HL-60/S4 treated with retinoic acid at 250 ng/mL for 4 days and 3 days (cell line): ENCODE results near the gene CRIM1.

ENCODE experiments used
- in situ Hi-C: fragments of 300-500 bp; cut with MboI; formaldehyde crosslinking; loops from 2 replicates; pipeline ENCODE4 v1.7.0; 2022; ENCODE audit warnings: low sequenced_read_pairs

The CRIM1 gene

GRCh38 chr2:36351736-36352349 is 3.7 kb upstream of the CRIM1 start:
- in situ Hi-C loops = loop anchor here (25.0 kb wide), 1 partner anchor 310 kb away; no protein-coding TSS in a partner anchor

- in situ Hi-C loops = loop anchor here (25.0 kb wide), 1 partner anchor 310 kb away; no protein-coding TSS in a partner anchor
Measured at GRCh38 chr2:36352701-36353100, 2.9 kb upstream of the CRIM1 start.

GRCh38 chr2:36354811-36355150 is 797 bp upstream of the CRIM1 start:
- in situ Hi-C loops = loop anchor here (25.0 kb wide), 1 partner anchor 308 kb away; no protein-coding TSS in a partner anchor

GRCh38 chr2:36355890-36356297 is 316 bp downstream of the CRIM1 start:
- in situ Hi-C loops = loop anchor here (25.0 kb wide), 1 partner anchor 306 kb away; no protein-coding TSS in a partner anchor

GRCh38 chr2:36356298-36356989 is 866 bp downstream of the CRIM1 start:
- in situ Hi-C loops = loop anchor here (25.0 kb wide), 1 partner anchor 306 kb away; no protein-coding TSS in a partner anchor

- in situ Hi-C loops = loop anchor here (25.0 kb wide), 1 partner anchor 305 kb away; no protein-coding TSS in a partner anchor
Measured at GRCh38 chr2:36356990-36357846, 1.6 kb downstream of the CRIM1 start.

- in situ Hi-C loops = loop anchor here (25.0 kb wide), 1 partner anchor 304 kb away; no protein-coding TSS in a partner anchor
Measured at GRCh38 chr2:36357847-36358659, 2.5 kb downstream of the CRIM1 start.

GRCh38 chr2:36359067-36359466 is 3.5 kb downstream of the CRIM1 start:
- in situ Hi-C loops = loop anchor here (25.0 kb wide), 1 partner anchor 303 kb away; no protein-coding TSS in a partner anchor

- in situ Hi-C loops = loop anchor here (25.0 kb wide), 1 partner anchor 302 kb away; no protein-coding TSS in a partner anchor
Measured at GRCh38 chr2:36360063-36360462, 4.5 kb downstream of the CRIM1 start.

GRCh38 chr2:36360834-36361233 is 5.3 kb downstream of the CRIM1 start:
- in situ Hi-C loops = loop anchor here (25.0 kb wide), 1 partner anchor 301 kb away; no protein-coding TSS in a partner anchor

GRCh38 chr2:36361396-36361795 is 5.8 kb downstream of the CRIM1 start:
- in situ Hi-C loops = loop anchor here (25.0 kb wide), 1 partner anchor 301 kb away; no protein-coding TSS in a partner anchor

GRCh38 chr2:36362291-36362690 is 6.7 kb downstream of the CRIM1 start:
- in situ Hi-C loops = loop anchor here (25.0 kb wide), 1 partner anchor 300 kb away; no protein-coding TSS in a partner anchor

GRCh38 chr2:36363085-36363484 is 7.5 kb downstream of the CRIM1 start:
- in situ Hi-C loops = loop anchor here (25.0 kb wide), 1 partner anchor 299 kb away; no protein-coding TSS in a partner anchor

GRCh38 chr2:36366491-36367120 is 11.0 kb downstream of the CRIM1 start:
- in situ Hi-C loops = loop anchor here (25.0 kb wide), 1 partner anchor 296 kb away; no protein-coding TSS in a partner anchor

GRCh38 chr2:36367486-36367885 is 11.9 kb downstream of the CRIM1 start:
- in situ Hi-C loops = loop anchor here (25.0 kb wide), 1 partner anchor 295 kb away; no protein-coding TSS in a partner anchor

GRCh38 chr2:36367895-36368353 is 12.3 kb downstream of the CRIM1 start:
- in situ Hi-C loops = loop anchor here (25.0 kb wide), 1 partner anchor 294 kb away; no protein-coding TSS in a partner anchor

- in situ Hi-C loops = loop anchor here (25.0 kb wide), 1 partner anchor 294 kb away; no protein-coding TSS in a partner anchor
Measured at GRCh38 chr2:36368438-36368837, 12.9 kb downstream of the CRIM1 start.

- in situ Hi-C loops = loop anchor here (25.0 kb wide), 1 partner anchor 293 kb away; no protein-coding TSS in a partner anchor
Measured at GRCh38 chr2:36369163-36369562, 13.6 kb downstream of the CRIM1 start.

GRCh38 chr2:36369716-36370115 is 14.1 kb downstream of the CRIM1 start:
- in situ Hi-C loops = loop anchor here (25.0 kb wide), 1 partner anchor 293 kb away; no protein-coding TSS in a partner anchor
